Hippocampal formation (tissue), 2 donors: Measurements from ENCODE around the gene VAMP1.

Experiments used
- DNase-seq, 2 donors: peaks; one replicate each; lab custom pipeline; 2025; lab: John Stamatoyannopoulos, UW

Gene VAMP1

DNA sequence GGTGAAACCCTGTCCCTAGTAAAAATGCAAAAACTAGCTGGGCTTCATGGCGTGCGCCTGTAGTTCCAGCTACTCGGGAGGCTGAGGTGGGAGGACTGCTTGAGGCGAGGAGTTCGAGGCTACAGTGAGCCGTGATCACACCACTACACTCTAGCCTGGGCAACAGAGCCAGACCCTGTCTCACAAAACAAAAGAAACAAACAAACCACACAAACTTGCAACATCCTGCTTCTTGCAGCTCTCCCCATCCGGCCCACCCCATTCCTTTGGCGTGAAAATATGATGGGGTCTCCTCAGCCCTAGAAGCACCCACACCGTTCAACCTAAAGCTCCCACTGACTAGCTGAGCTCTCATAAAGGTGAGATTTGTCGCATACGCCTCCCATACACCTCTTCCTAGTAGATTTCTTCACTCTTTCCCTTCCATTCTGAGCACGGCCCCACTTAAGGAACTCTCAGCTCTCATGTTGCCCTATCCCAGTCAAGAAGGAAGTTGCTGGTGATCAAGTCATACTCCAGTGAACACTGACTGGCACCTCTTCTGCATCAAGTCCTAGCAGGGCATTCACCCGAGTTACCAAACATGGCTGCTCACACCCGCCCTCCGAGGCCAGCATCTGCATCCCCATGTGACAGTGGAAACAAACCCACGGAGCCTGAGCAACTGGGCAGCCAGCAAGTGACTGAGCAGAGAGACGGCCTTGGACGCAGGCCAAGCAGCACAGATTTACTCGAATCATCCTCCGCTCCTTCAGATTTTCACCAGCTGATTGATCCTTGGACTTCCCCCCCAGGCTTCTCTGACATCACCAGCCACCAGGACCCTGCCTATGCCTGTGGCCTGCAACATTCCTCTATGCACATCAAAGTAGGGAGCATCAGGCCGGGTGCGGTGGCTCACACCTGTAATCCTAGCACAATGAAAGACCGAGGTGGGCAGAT lies 44.6 kb downstream of the VAMP1 start:
- peak in 1 of 2 donors; percentile 3 for DNase-seq

DNA sequence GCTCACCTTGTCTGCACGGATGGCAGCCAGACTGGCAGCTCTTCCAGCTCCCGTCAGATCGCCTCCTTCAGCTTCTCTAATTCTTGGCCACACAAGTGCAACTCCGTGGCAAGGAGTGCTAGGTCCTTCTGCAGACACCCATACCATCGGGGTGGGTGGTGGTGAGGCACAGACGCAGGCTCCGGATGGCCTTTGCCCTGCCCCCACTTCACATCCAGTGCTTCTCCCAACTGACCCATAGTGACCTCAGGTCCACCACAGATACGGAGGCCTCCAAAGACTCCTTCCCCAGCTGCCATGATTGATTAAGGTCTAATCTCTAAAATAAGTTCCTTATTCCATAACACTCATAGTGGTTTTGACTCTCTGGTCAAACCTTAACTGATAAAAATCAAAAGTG lies 45.6 kb downstream of the VAMP1 start:
- no peak for DNase-seq

GRCh38 chr12:6424008-6424347 lies 46.5 kb downstream of the VAMP1 start:
- DNase-seq: no peak

GRCh38 chr12:6423267-6424007 lies 47.0 kb downstream of the VAMP1 start:
- DNase-seq: peak; percentile 69 to 84

- DNase-seq: no peak
Observed at GRCh38 chr12:6420364-6420763, 50.1 kb downstream of the VAMP1 start.

DNA sequence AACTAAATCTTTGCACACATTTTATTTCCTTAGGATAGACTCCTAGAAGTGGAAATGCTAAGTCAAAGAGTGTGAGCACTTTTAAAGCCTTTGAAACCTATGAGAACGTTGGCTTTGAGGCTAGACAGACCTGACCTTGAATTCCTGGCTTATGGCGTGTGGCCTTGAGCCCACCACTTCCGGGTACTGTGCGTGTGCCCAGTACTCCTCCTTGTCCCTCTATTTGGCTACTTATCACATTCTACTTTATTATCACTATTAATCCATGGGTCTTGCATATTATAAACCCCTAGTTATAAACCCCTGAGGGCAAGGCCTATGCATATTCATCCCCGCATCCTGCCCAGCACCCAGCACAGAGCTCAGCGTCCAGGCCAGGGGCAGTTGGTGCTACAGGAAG lies 51.7 kb downstream of the VAMP1 start:
- DNase-seq: no peak

- DNase-seq: peak; percentile 2 to 10
Observed at GRCh38 chr12:6416596-6416995, 53.9 kb downstream of the VAMP1 start.
